ENCODE results near the gene NDFIP2.

The NDFIP2 gene

GRCh38 chr13:79480954-79481684 is at the start of gene NDFIP2:
TSS of gene NDFIP2 (plus strand) at chr13:79481155. CDS start at chr13:79481204, 49 bp downstream.
- DNase-seq: peak; percentile 79 to 88

GRCh38 chr13:79432086-79432485 is 48.9 kb upstream of the NDFIP2 start:
- no peak for DNase-seq

GRCh38 chr13:79432992-79433391 is 48.0 kb upstream of the NDFIP2 start:
- DNase-seq: no peak

GRCh38 chr13:79434556-79434955 is 46.4 kb upstream of the NDFIP2 start:
- DNase-seq: no peak

GRCh38 chr13:79435561-79435990 is 45.4 kb upstream of the NDFIP2 start:
- no peak for DNase-seq

- no peak for DNase-seq
These were observed 41.7 kb upstream of the NDFIP2 start for GRCh38 chr13:79439275-79439674.

- DNase-seq: no peak
These were observed 39.9 kb upstream of the NDFIP2 start for GRCh38 chr13:79440958-79441528.

- DNase-seq: no peak
These were observed 38.7 kb upstream of the NDFIP2 start for GRCh38 chr13:79442221-79442620.

GRCh38 chr13:79442706-79443105 is 38.2 kb upstream of the NDFIP2 start:
- no peak for DNase-seq

- no peak for DNase-seq
These were observed 34.8 kb upstream of the NDFIP2 start for GRCh38 chr13:79445968-79446645.

GRCh38 chr13:79447141-79447540 is 33.8 kb upstream of the NDFIP2 start:
- no peak for DNase-seq

- DNase-seq: no peak
These were observed 33.2 kb upstream of the NDFIP2 start for GRCh38 chr13:79447741-79448140.

GRCh38 chr13:79448413-79448812 is 32.5 kb upstream of the NDFIP2 start:
- DNase-seq: peak in 1 of 2 donors; percentile 8

GRCh38 chr13:79450110-79450509 is 30.8 kb upstream of the NDFIP2 start:
- no peak for DNase-seq

- DNase-seq: peak; percentile 73 to 83
These were observed 29.4 kb upstream of the NDFIP2 start for GRCh38 chr13:79451500-79451962.

GRCh38 chr13:79452239-79452913 is 28.6 kb upstream of the NDFIP2 start:
- peak in 1 of 2 donors; percentile 3 for DNase-seq

- DNase-seq: no peak
These were observed 25.6 kb upstream of the NDFIP2 start for GRCh38 chr13:79455331-79455730.

- DNase-seq: no peak
These were observed 24.9 kb upstream of the NDFIP2 start for GRCh38 chr13:79456051-79456450.

- no peak for DNase-seq
These were observed 24.1 kb upstream of the NDFIP2 start for GRCh38 chr13:79456656-79457365.

- no peak for DNase-seq
These were observed 23.6 kb upstream of the NDFIP2 start for GRCh38 chr13:79457390-79457789.

GRCh38 chr13:79457948-79458347 is 23.0 kb upstream of the NDFIP2 start:
- peak in 1 of 2 donors; percentile 22 for DNase-seq

GRCh38 chr13:79458436-79458835 is 22.5 kb upstream of the NDFIP2 start:
- no peak for DNase-seq

- no peak for DNase-seq
These were observed 21.0 kb upstream of the NDFIP2 start for GRCh38 chr13:79459906-79460305.

Data from CD4-positive, alpha-beta T cell treated with Interferon alpha-2 for 1 hour (primary cell).